ENCODE measurements around the gene DHX8.

DNA sequence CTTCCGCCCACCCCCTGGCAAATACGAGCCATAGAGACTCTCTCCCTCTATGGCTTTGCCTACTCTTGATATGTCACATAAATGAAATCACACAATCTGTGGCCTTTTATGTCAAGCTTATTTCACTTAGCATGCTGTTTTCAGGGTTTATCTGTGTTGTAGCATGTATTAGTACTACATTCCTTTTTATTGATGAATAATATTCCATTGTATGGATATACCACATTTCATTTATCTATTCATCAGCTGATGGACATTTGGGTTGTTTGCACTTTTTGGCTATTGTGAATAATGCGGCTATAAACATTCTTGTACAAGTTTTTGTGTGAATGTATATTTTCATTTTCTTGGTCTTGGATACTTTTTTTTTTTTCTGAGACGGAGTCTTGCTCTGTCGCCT is 37.0 kb upstream of the DHX8 start:
- TF ChIP-seq, protein P1, sequence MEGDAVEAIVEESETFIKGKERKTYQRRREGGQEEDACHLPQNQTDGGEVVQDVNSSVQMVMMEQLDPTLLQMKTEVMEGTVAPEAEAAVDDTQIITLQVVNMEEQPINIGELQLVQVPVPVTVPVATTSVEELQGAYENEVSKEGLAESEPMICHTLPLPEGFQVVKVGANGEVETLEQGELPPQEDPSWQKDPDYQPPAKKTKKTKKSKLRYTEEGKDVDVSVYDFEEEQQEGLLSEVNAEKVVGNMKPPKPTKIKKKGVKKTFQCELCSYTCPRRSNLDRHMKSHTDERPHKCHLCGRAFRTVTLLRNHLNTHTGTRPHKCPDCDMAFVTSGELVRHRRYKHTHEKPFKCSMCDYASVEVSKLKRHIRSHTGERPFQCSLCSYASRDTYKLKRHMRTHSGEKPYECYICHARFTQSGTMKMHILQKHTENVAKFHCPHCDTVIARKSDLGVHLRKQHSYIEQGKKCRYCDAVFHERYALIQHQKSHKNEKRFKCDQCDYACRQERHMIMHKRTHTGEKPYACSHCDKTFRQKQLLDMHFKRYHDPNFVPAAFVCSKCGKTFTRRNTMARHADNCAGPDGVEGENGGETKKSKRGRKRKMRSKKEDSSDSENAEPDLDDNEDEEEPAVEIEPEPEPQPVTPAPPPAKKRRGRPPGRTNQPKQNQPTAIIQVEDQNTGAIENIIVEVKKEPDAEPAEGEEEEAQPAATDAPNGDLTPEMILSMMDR (IDR thresholded peaks at IDR 0.05; ENCODE audit: insufficient read depth, low read length, poor library complexity, severe bottlenecking): no peak
- TF ChIP-seq EZH2phosphoT487 (conservative IDR thresholded peaks at IDR 0.05; ENCODE audit: low read length): no peak
